ENCODE results near the gene RPAP2. TPM values are rescaled to one million over a fixed set of nuclear protein-coding genes. Genes with fewer than 3 reads are reported as not detected.
"Not testable (repeated sequence)": the region's sequence is repeated elsewhere in the genome, so short reads cannot be mapped to it uniquely, and the experiment has no call there.

The RPAP2 gene
- polyA plus RNA-seq, 6 donors from 2014 or later, result 9.7 to 26.7 (median 16.6) TPM

- Mint-ChIP-seq H3K27ac (no peak overlapping the region), H3K36me3 (peaks cover 13 to 22% of the 10 kb centered on the region in 2 donors), H3K4me1 (no peaks in the 10 kb centered on the region), H3K9me3 (no peaks in the 10 kb centered on the region), H3K4me3 (no peak overlapping the region), H3K27me3 (no peaks in the 10 kb centered on the region)
- ATAC-seq (ENCODE audit: low read depth in 2 of 2) (no peak), DNase-seq (no peak)
Measured at GRCh38 chr1:92365378-92366039, 66.7 kb downstream of the RPAP2 start.

DNA sequence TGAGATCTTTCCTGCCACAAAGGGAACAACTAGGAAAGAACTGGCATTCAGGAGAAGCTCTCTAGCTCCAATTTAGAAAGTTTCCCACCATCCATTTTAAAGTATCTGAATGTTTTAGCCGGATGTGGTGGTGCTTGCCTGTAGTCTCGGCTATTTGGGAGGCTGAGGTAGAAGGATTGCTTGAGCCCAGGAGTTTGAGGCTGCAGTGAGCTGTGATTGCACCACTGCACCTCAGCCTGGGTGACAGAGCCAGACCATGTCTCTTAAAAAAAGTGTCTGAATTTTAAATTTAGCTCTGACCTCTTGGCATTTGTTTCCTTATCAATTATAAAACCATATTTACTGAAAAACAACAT lies 67.2 kb downstream of the RPAP2 start:
- H3K36me3 Mint-ChIP-seq, result peaks cover 13 to 22% of the 10 kb centered on the region in 2 donors
- no peak overlapping the region for H3K27ac Mint-ChIP-seq
- no peaks in the 10 kb centered on the region for H3K27me3 Mint-ChIP-seq
- H3K9me3 Mint-ChIP-seq, result no peaks in the 10 kb centered on the region
- H3K4me3 Mint-ChIP-seq, result no peak overlapping the region
- ATAC-seq (ENCODE audit: low read depth in 2 of 2) (no peak), DNase-seq (no peak)
- no peaks in the 10 kb centered on the region for H3K4me1 Mint-ChIP-seq

GRCh38 chr1:92367496-92367895 lies 68.6 kb downstream of the RPAP2 start:
- no peak for DNase-seq
- ATAC-seq (ENCODE audit: low read depth in 2 of 2), result no peak
- Mint-ChIP-seq H3K9me3 (no peaks in the 10 kb centered on the region), H3K27me3 (no peaks in the 10 kb centered on the region), H3K4me1 (no peaks in the 10 kb centered on the region), H3K4me3 (no peak overlapping the region), H3K27ac (peak overlapping the region in 1 of 6 donors; percentile 7), H3K36me3 (peaks cover 13 to 22% of the 10 kb centered on the region in 2 donors)

DNA sequence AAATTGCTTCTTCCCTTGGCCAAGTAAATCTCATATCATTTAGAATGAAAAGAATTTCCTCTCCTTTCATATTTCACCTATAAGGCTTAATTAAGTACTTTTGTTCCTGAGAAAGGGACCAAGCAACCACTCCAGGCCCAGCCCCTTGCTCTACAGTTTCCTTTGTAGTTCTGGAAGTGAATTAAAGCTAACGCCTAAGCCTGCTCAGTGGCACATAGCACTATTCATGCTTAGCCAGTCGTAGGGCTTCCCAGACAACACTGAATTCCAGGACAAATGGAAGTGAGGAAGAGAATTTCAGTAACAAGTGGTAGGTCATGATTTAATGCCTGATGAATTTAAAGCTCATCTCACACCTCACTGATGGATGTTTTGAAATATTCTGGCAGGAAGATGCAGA lies 73.3 kb downstream of the RPAP2 start:
- ATAC-seq (ENCODE audit: low read depth in 2 of 2), result no peak
- no peak overlapping the region for H3K27ac Mint-ChIP-seq
- peaks cover 0 to 4% (median 0%) of the 10 kb centered on the region in 3 donors for H3K4me1 Mint-ChIP-seq
- DNase-seq, result no peak
- H3K4me3 Mint-ChIP-seq, result no peak overlapping the region
- H3K9me3 Mint-ChIP-seq, result no peaks in the 10 kb centered on the region
- H3K36me3 Mint-ChIP-seq, result peaks cover 11 to 21% of the 10 kb centered on the region in 2 donors
- H3K27me3 Mint-ChIP-seq, result no peaks in the 10 kb centered on the region

DNA sequence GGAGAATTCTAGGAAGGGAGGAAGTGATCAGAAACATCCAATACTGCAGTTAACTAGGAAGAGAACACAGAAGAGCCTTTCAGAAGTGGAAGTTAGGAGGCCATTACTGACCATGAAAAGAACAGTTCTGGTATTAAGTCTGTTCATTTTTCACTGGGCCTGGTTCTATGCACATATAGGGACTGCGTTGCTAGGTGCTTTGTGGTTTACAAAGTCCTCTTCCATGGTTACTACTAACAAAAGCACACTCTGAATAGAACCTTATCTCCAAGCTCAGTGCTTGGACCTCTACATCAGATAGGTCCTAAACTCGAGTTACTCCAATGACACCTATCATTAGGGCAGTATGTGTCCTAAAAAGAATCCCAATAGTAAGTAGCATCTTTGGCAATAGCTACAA lies 75.4 kb downstream of the RPAP2 start:
- ATAC-seq (ENCODE audit: low read depth in 2 of 2) (no peak), DNase-seq (no peak)
- H3K4me3 Mint-ChIP-seq, result no peak overlapping the region
- H3K27me3 Mint-ChIP-seq, result no peaks in the 10 kb centered on the region
- no peak overlapping the region for H3K27ac Mint-ChIP-seq
- peaks cover 0 to 4% (median 0%) of the 10 kb centered on the region in 3 donors for H3K4me1 Mint-ChIP-seq
- peaks cover 6 to 15% of the 10 kb centered on the region in 2 donors for H3K36me3 Mint-ChIP-seq
- no peaks in the 10 kb centered on the region for H3K9me3 Mint-ChIP-seq

- Mint-ChIP-seq H3K27me3 (no peaks in the 10 kb centered on the region), H3K27ac (peak overlapping the region in 1 of 6 donors; percentile 27), H3K4me3 (no peak overlapping the region), H3K4me1 (peaks cover 0 to 4% (median 0%) of the 10 kb centered on the region in 3 donors), H3K36me3 (peaks cover 16 to 17% of the 10 kb centered on the region in 2 donors), H3K9me3 (peaks cover 0 to 7% (median 2%) of the 10 kb centered on the region in 7 donors)
- DNase-seq, result no peak
- ATAC-seq (ENCODE audit: low read depth in 2 of 2), result no peak
Measured at GRCh38 chr1:92376345-92376744, 77.5 kb downstream of the RPAP2 start.

DNA sequence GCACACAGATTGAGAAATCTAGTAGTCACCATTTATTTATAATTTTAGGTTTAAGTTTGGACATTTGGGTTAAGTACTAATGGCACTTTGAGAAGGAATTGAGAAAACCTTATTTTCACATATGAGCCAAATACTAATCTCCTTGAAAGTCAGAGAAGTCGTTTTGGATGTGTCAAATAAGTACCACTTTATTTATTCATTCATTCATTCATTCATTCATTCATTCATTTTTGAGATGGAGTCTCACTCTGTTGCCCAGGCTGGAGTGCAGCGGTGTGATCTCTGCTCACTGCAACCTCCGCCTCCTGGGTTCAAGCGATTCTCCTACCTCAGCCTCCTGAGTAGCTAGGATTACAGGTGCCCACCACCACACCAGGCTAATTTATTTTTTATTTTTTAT lies 79.1 kb downstream of the RPAP2 start:
- ATAC-seq (ENCODE audit: low read depth in 2 of 2); H3K4me1 Mint-ChIP-seq; H3K27me3 Mint-ChIP-seq; H3K9me3 Mint-ChIP-seq; H3K27ac Mint-ChIP-seq; DNase-seq; H3K4me3 Mint-ChIP-seq: not testable (repeated sequence)
- peaks cover 14 to 19% of the 10 kb centered on the region in 2 donors for H3K36me3 Mint-ChIP-seq

DNA sequence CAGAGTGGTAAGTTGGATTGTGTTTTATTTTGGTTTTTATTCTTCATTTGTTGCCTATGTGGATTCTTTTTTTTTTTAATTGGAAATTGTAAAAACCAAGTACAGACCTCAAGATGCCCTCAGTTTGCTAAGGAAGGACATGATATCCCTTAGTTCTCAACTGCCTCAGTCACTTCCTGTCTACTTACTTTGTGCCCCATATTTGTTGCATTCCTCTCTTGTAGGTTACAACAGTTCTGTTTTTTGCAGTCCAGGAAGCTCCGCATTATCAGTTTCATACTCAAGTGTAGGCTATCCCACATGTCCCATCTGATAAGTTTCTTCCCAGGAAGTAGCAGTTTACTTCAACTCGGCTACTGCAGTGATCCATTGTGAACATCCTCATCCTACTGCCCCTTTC lies 82.0 kb downstream of the RPAP2 start:
- H3K4me3 Mint-ChIP-seq, result no peak overlapping the region
- no peak for DNase-seq
- ATAC-seq (ENCODE audit: low read depth in 2 of 2), result no peak
- H3K36me3 Mint-ChIP-seq, result peaks cover 15 to 27% of the 10 kb centered on the region in 2 donors
- no peaks in the 10 kb centered on the region for H3K27me3 Mint-ChIP-seq
- H3K9me3 Mint-ChIP-seq, result peaks cover under 1 to 17% (median 9%) of the 10 kb centered on the region in 7 donors
- no peak overlapping the region for H3K27ac Mint-ChIP-seq
- H3K4me1 Mint-ChIP-seq, result no peaks in the 10 kb centered on the region

- not testable (repeated sequence) for H3K4me1 Mint-ChIP-seq; H3K4me3 Mint-ChIP-seq; DNase-seq; ATAC-seq (ENCODE audit: low read depth in 2 of 2); H3K27ac Mint-ChIP-seq; H3K27me3 Mint-ChIP-seq
- Mint-ChIP-seq H3K36me3 (peaks cover 0 to 22% of the 10 kb centered on the region in 2 donors), H3K9me3 (peaks cover 16 to 63% (median 42%) of the 10 kb centered on the region in 7 donors)
Measured at GRCh38 chr1:92393966-92394365, 95.1 kb downstream of the RPAP2 start.

GRCh38 chr1:92398519-92398918 lies 99.7 kb downstream of the RPAP2 start:
- ATAC-seq (ENCODE audit: low read depth in 2 of 2), result no peak
- Mint-ChIP-seq H3K4me3 (peak overlapping the region in 1 of 8 donors; percentile 38), H3K27ac (no peak overlapping the region), H3K9me3 (peaks cover 5 to 48% (median 33%) of the 10 kb centered on the region in 7 donors), H3K36me3 (no peaks in the 10 kb centered on the region), H3K4me1 (peaks cover 0 to 5% (median 0%) of the 10 kb centered on the region in 3 donors), H3K27me3 (no peaks in the 10 kb centered on the region)
- no peak for DNase-seq

- DNase-seq (no peak), ATAC-seq (ENCODE audit: low read depth in 2 of 2) (peak; percentile 46 to 70)
- Mint-ChIP-seq H3K27me3 (no peaks in the 10 kb centered on the region), H3K4me3 (no peak overlapping the region), H3K27ac (no peak overlapping the region), H3K9me3 (peaks cover 7 to 45% (median 31%) of the 10 kb centered on the region in 7 donors), H3K36me3 (peaks cover 3 to 5% of the 10 kb centered on the region in 2 donors), H3K4me1 (peaks cover 0 to 5% (median 0%) of the 10 kb centered on the region in 3 donors)
Measured at GRCh38 chr1:92399076-92399475, 100.2 kb downstream of the RPAP2 start.

DNA sequence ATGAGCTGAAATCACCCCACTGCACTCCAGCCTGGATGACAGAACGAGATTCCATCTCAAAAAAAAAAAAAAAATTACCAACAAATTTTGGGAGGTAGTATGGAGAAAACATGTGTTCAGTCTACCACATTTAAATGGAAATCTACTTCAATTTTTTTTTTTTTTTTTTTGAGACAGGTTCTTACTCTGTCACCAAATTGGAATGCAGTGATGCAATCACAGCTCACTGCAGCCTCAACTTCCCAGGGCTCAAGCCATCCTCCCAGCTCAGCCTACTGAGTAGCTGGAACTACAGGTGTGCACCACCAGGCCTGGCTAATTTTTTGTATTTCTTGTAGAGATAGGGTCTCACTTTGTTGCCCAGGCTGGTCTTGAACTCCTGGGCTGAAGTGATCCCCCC lies 105.8 kb downstream of the RPAP2 start:
- H3K4me3 Mint-ChIP-seq, result no peak overlapping the region
- H3K36me3 Mint-ChIP-seq, result peaks cover 4 to 8% of the 10 kb centered on the region in 2 donors
- DNase-seq (no peak), ATAC-seq (ENCODE audit: low read depth in 2 of 2) (no peak)
- no peak overlapping the region for H3K27ac Mint-ChIP-seq
- H3K9me3 Mint-ChIP-seq, result peaks cover 7 to 31% (median 27%) of the 10 kb centered on the region in 7 donors
- no peaks in the 10 kb centered on the region for H3K27me3 Mint-ChIP-seq
- peaks cover 0 to 2% (median 0%) of the 10 kb centered on the region in 3 donors for H3K4me1 Mint-ChIP-seq

DNA sequence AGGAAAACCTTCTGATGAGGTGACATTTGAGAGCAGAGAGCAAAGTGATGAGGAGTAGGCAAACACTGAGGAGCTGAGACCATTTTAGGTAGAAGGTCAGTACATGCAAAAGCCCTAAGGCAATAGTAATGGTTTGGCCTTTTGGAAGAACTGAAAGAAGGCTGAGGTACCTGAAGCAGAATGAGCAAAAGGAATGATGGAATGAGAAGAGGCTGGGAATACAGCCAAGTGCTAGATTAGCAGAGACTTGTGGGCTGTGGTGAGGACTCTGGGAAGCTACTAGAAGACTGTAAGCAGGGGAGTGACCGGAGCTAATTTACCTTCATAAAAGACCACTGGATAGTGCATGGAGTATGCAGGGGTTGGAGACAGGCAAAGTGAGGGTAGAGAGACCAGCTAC lies 110.0 kb downstream of the RPAP2 start:
- Mint-ChIP-seq H3K27ac (no peak overlapping the region), H3K9me3 (peaks cover 4 to 10% (median 5%) of the 10 kb centered on the region in 7 donors), H3K36me3 (peaks cover 4 to 6% of the 10 kb centered on the region in 2 donors), H3K4me1 (no peaks in the 10 kb centered on the region), H3K4me3 (no peak overlapping the region), H3K27me3 (peaks cover 0 to 5% (median 0%) of the 10 kb centered on the region in 3 donors)
- no peak for DNase-seq
- ATAC-seq (ENCODE audit: low read depth in 2 of 2), result no peak

GRCh38 chr1:92409946-92410549 lies 111.2 kb downstream of the RPAP2 start:
- H3K4me1 Mint-ChIP-seq, result no peaks in the 10 kb centered on the region
- DNase-seq, result no peak
- H3K36me3 Mint-ChIP-seq, result no peaks in the 10 kb centered on the region
- H3K27ac Mint-ChIP-seq, result no peak overlapping the region
- H3K4me3 Mint-ChIP-seq, result no peak overlapping the region
- H3K9me3 Mint-ChIP-seq, result peaks cover 0 to 5% (median 0%) of the 10 kb centered on the region in 7 donors
- ATAC-seq (ENCODE audit: low read depth in 2 of 2), result no peak
- H3K27me3 Mint-ChIP-seq, result peaks cover 0 to 5% (median 0%) of the 10 kb centered on the region in 3 donors

Measured in naive B cell (primary cell).